ENCODE results near the gene ZNF92. TPM values are rescaled to one million over a fixed set of nuclear protein-coding genes. Genes with fewer than 3 reads are reported as not detected.
"Not testable (repeated sequence)": the region's sequence is repeated elsewhere in the genome, so short reads cannot be mapped to it uniquely, and the experiment has no call there.

ZNF92 gene
- total RNA-seq, 1 experiment from 2014 or later = 5.4 TPM

GRCh38 chr7:65342723-65343629 is 30.7 kb upstream of the ZNF92 start:
- Mint-ChIP-seq H3K27ac (ENCODE audit: low read depth, unreplicated experiment) (no peak overlapping the region), H3K4me3 (ENCODE audit: unreplicated experiment) (no peak overlapping the region), H3K36me3 (ENCODE audit: insufficient read depth, unreplicated experiment) (no peaks in the 10 kb centered on the region), H3K27me3 (ENCODE audit: insufficient read depth, unreplicated experiment) (no peaks in the 10 kb centered on the region), H3K9me3 (ENCODE audit: unreplicated experiment) (no peaks in the 10 kb centered on the region), H3K4me1 (ENCODE audit: insufficient read depth, unreplicated experiment) (no peaks in the 10 kb centered on the region)
- BruUV-seq (replicated peaks) = no TSS peak
- TF ChIP-seq CTCF (IDR thresholded peaks at IDR 0.05; ENCODE audit: unreplicated experiment) = no peak
- POLR2A ChIA-PET = no interaction called here
- intact Hi-C loops (cut with micrococcal nuclease) = no loop called here
- DNase-seq (ENCODE audit: unreplicated experiment) = no peak
- CTCF ChIA-PET = interaction anchor here (2.0 kb wide), 1 partner anchor 35 kb away, joined by 10 read pairs; no protein-coding TSS in a partner anchor

DNA sequence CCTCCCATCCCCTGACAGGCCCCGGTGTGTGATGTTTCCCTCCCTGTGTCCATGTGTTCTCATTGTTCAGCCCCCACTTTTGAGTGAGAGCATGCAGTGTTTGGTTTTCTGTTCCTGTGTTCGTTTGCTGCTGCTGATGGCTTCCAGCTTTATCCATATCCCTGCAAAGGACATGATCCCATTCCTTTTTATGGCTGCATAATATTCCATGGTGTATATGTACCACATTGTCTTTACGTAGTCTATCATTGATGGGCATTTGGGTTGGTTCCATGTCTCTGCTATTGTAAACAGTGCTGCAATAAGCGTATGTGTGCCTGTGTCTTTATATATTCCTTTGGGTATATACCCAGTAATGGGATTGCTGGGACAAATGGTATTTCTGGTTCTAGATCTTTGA is 29.1 kb upstream of the ZNF92 start:
- H3K36me3 Mint-ChIP-seq (ENCODE audit: insufficient read depth, unreplicated experiment); BruUV-seq (replicated peaks); DNase-seq (ENCODE audit: unreplicated experiment); H3K4me3 Mint-ChIP-seq (ENCODE audit: unreplicated experiment); POLR2A ChIA-PET; H3K9me3 Mint-ChIP-seq (ENCODE audit: unreplicated experiment); H3K4me1 Mint-ChIP-seq (ENCODE audit: insufficient read depth, unreplicated experiment); H3K27me3 Mint-ChIP-seq (ENCODE audit: insufficient read depth, unreplicated experiment); intact Hi-C loops (cut with micrococcal nuclease); H3K27ac Mint-ChIP-seq (ENCODE audit: low read depth, unreplicated experiment); CTCF ChIA-PET: not testable (repeated sequence)

DNA sequence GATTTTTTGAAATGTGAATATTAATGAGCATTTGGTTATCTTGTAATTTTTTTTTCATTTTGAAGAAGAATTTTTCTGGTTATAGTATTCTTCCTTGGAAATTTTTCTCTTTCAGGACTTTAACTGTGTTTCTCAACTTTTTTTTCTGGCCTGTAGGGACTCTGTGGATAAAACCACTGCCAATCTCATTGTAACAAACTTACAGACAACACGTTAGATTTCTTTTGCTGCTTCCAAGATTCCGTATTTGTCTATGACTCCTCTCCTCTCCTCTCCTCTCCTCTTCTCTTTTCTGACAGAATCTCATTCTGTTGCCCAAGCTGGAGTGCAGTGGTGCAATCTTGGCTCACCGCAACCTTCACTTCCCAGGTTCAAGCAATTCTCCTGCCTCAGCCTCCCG is 19.4 kb upstream of the ZNF92 start:
- Mint-ChIP-seq H3K36me3 (ENCODE audit: insufficient read depth, unreplicated experiment) (no peaks in the 10 kb centered on the region), H3K27ac (ENCODE audit: low read depth, unreplicated experiment) (no peak overlapping the region), H3K9me3 (ENCODE audit: unreplicated experiment) (no peaks in the 10 kb centered on the region), H3K27me3 (ENCODE audit: insufficient read depth, unreplicated experiment) (no peaks in the 10 kb centered on the region), H3K4me1 (ENCODE audit: insufficient read depth, unreplicated experiment) (no peaks in the 10 kb centered on the region), H3K4me3 (ENCODE audit: unreplicated experiment) (no peak overlapping the region)
- BruUV-seq (replicated peaks) = no TSS peak
- no peak for TF ChIP-seq CTCF (IDR thresholded peaks at IDR 0.05; ENCODE audit: unreplicated experiment)
- ChIA-PET POLR2A (no interaction called here), CTCF (interaction anchor here (0.9 kb wide), 1 partner anchor 53 kb away, joined by 3 read pairs; no protein-coding TSS in a partner anchor)
- intact Hi-C loops (cut with micrococcal nuclease) = no loop called here
- DNase-seq (ENCODE audit: unreplicated experiment) = no peak

- Mint-ChIP-seq H3K36me3 (ENCODE audit: insufficient read depth, unreplicated experiment) (no peaks in the 10 kb centered on the region), H3K27me3 (ENCODE audit: insufficient read depth, unreplicated experiment) (no peaks in the 10 kb centered on the region), H3K9me3 (ENCODE audit: unreplicated experiment) (no peaks in the 10 kb centered on the region), H3K4me1 (ENCODE audit: insufficient read depth, unreplicated experiment) (peaks cover 3% of the 10 kb centered on the region), H3K27ac (ENCODE audit: low read depth, unreplicated experiment) (no peak overlapping the region), H3K4me3 (ENCODE audit: unreplicated experiment) (no peak overlapping the region)
- ChIA-PET CTCF (interaction anchor here (1.2 kb wide), 1 partner anchor 89 kb away, joined by 3 read pairs; no protein-coding TSS in a partner anchor), POLR2A (no interaction called here)
- DNase-seq (ENCODE audit: unreplicated experiment) = no peak
- no TSS peak for BruUV-seq (replicated peaks)
- no peak for TF ChIP-seq CTCF (IDR thresholded peaks at IDR 0.05; ENCODE audit: unreplicated experiment)
- intact Hi-C loops (cut with micrococcal nuclease) = loop anchor here (10.0 kb wide), 1 partner anchor 75 kb away; no protein-coding TSS in a partner anchor
Measured at GRCh38 chr7:65369843-65370242, 3.8 kb upstream of the ZNF92 start.
